HepG2 (cell line): ENCODE measurements around the gene CNTN4. TPM values are rescaled to one million over a fixed set of nuclear protein-coding genes. Genes with fewer than 3 reads are reported as not detected.

Source experiments
- ATAC-seq: fragments of 200-7000 bp; cut with Tn5 transposase; 3 replicates; pipeline ENCODE4 v1.9.1; 2020; ENCODE audit warnings: mild to moderate bottlenecking, moderate library complexity
- BruUV-seq: library from RNA; stranded (reverse); fragments of 400-500 nt; replicated peaks from 2 replicates; lab custom pipeline; 2021; lab: Mats Ljungman, UMichigan
- CTCF ChIA-PET: fragments of 300-600 bp; formaldehyde crosslinking; extraction: SDS; loops from one replicate; lab custom pipeline; 2021; ENCODE audit warnings: low total read pairs, inconsistent platforms, low intra/inter-chr PET ratio; lab: Yijun Ruan, JAX
- POLR2A ChIA-PET: fragments of 350-600 bp; sonication (Branson Sonifier 250); formaldehyde crosslinking; loops from one replicate; lab custom pipeline; 2020; ENCODE audit warnings: antibody characterized with exemption, inconsistent platforms; lab: Yijun Ruan, JAX
- DNase-seq: peaks from one replicate; pipeline ENCODE4 v3.0.0-alpha.2; 2015; ENCODE audit warnings: low spot score
- FAIRE-seq: peaks from 3 replicates; lab custom pipeline; 2011; peaks lifted over from hg19 to GRCh38; lab: Jason Lieb, UNC
- H2AFZ ChIP-seq: one replicate; pipeline ENCODE4 v1.6.1; 2011; ENCODE audit warnings: low read length, inconsistent platforms
- H3K27ac ChIP-seq: fragments of 300-600 bp; 3 replicates; pipeline ENCODE4 v1.8.0; 2011; ENCODE audit warnings: mixed run types, mild to moderate bottlenecking, mixed read lengths, low read length, inconsistent platforms; ENCODE audit not compliant: insufficient read depth; ENCODE audit errors: extremely low read length
- H3K27me3 ChIP-seq, 2 experiments: fragments of 200-600 bp in 1 of 2; 2 replicates in 1 of 2; 3 replicates in 1 of 2; pipeline versions ENCODE4 v1.6.0 to v1.8.0; 2011; ENCODE audit warnings: low read length in 2 of 2, mild to moderate bottlenecking in 2 of 2, moderate library complexity in 2 of 2, inconsistent platforms in 1 of 2; ENCODE audit not compliant: insufficient read depth in 2 of 2, control insufficient read depth in 1 of 2
- H3K36me3 ChIP-seq, 2 experiments: fragments of 200-600 bp in 1 of 2; replicated peaks in 1 of 2; 2 replicates in 1 of 2; 3 replicates in 1 of 2; pipeline versions ENCODE4 v1.5.1 to v1.8.0; 2011; ENCODE audit warnings: low read length in 2 of 2, inconsistent platforms in 1 of 2; ENCODE audit not compliant: insufficient read depth in 2 of 2, control insufficient read depth in 1 of 2
- H3K4me1 ChIP-seq: 2 replicates; pipeline ENCODE4 v1.5.1; 2012; ENCODE audit warnings: low read length, inconsistent platforms; ENCODE audit not compliant: insufficient read depth
- H3K4me2 ChIP-seq: 2 replicates; pipeline ENCODE4 v1.6.0; 2011; ENCODE audit warnings: low read depth, low read length, inconsistent platforms
- H3K4me3 ChIP-seq, 3 experiments: fragments of 200-600 bp in 1 of 3; sonication (generic), shearing (Covaris generic) in 1 of 3; replicated peaks in 1 of 3; 2 replicates each; pipeline ENCODE4 v1.5.1; 2011 to 2016; ENCODE audit warnings: low read length in 3 of 3, inconsistent platforms in 2 of 3, low read depth in 2 of 3, mild to moderate bottlenecking in 2 of 3, control low read depth in 1 of 3, mixed read lengths in 1 of 3; ENCODE audit not compliant: insufficient read depth in 1 of 3
- H3K79me2 ChIP-seq: one replicate; pipeline ENCODE4 v1.6.1; 2011; ENCODE audit warnings: low read length, inconsistent platforms; ENCODE audit not compliant: insufficient read depth
- H3K9ac ChIP-seq: 2 replicates; pipeline ENCODE4 v1.6.0; 2011; ENCODE audit warnings: mild to moderate bottlenecking, low read depth, low read length, inconsistent platforms; ENCODE audit not compliant: insufficient read depth
- H3K9me3 ChIP-seq: 2 replicates; pipeline ENCODE4 v1.5.1; 2012; ENCODE audit warnings: mild to moderate bottlenecking, low read length
- H4K20me1 ChIP-seq: 2 replicates; pipeline ENCODE4 v1.6.0; 2011; ENCODE audit warnings: inconsistent platforms, mild to moderate bottlenecking, low read length, moderate library complexity; ENCODE audit not compliant: insufficient read depth
- HCFC1 ChIP-seq: fragments of 150-350 bp; IDR thresholded peaks from 2 replicates; pipeline ENCODE4 v1.6.1; 2014; ENCODE audit warnings: low read depth, low read length
- ONECUT2 ChIP-seq: sonication (generic); formaldehyde crosslinking; IDR thresholded peaks from 2 replicates; pipeline ENCODE4 v1.4.0; 2020; ENCODE audit warnings: missing genetic modification reagents
- PRMT3 ChIP-seq: sonication (generic); formaldehyde crosslinking; IDR thresholded peaks from 2 replicates; pipeline ENCODE4 v1.8.1; 2022; ENCODE audit warnings: low read depth, mild to moderate bottlenecking, moderate library complexity, missing genetic modification reagents, borderline replicate concordance
- SP140L ChIP-seq: sonication (generic); formaldehyde crosslinking; IDR thresholded peaks from 2 replicates; pipeline ENCODE4 v1.4.0; 2020; ENCODE audit warnings: missing genetic modification reagents, borderline replicate concordance
- SP4 ChIP-seq: sonication (generic); formaldehyde crosslinking; IDR thresholded peaks from 2 replicates; pipeline ENCODE4 v1.8.1; 2023; ENCODE audit warnings: mild to moderate bottlenecking, missing genetic modification reagents
- ZNF263 ChIP-seq: sonication (generic); formaldehyde crosslinking; IDR thresholded peaks from 2 replicates; pipeline ENCODE4 v1.4.0; 2020; ENCODE audit warnings: missing genetic modification reagents
- ZNF383 ChIP-seq: sonication (generic); formaldehyde crosslinking; IDR thresholded peaks from 2 replicates; pipeline ENCODE4 v1.4.0; 2020; ENCODE audit warnings: missing genetic modification reagents, mild to moderate bottlenecking, borderline replicate concordance
- ZNF543 ChIP-seq: sonication (generic); formaldehyde crosslinking; IDR thresholded peaks from 2 replicates; pipeline ENCODE4 v1.4.0; 2020; ENCODE audit warnings: mild to moderate bottlenecking, missing genetic modification reagents
- ZNF546 ChIP-seq: sonication (generic); formaldehyde crosslinking; conservative IDR thresholded peaks from 2 replicates; pipeline ENCODE4 v1.8.1; 2023; ENCODE audit warnings: mild to moderate bottlenecking, missing genetic modification reagents
- WGBS: methylation state at CpG from one replicate; pipeline ENCODE4 v1.1.6; 2017; ENCODE audit warnings: low lambda C conversion rate; 5-methylcytosine and 5-hydroxymethylcytosine counted together
- in situ Hi-C: cut with HindIII; loops from 2 replicates; pipeline ENCODE4 v1.10.0; 2017; ENCODE audit warnings: low pct_unique_long_range_greater_than_20kb; ENCODE audit not compliant: extremely low pct_ligation_motif_present
- intact Hi-C: fragments of 100-400 bp; cut with micrococcal nuclease; formaldehyde crosslinking; loops from one replicate; pipeline ENCODE4 v1.10.0; 2022; ENCODE audit not compliant: unreplicated experiment
- polyA plus RNA-seq, 8 experiments: library from polyadenylated mRNA; depleted of rRNA in 3 of 8; stranded (reverse) in 7 of 8; unstranded in 1 of 8; fragments of >200 nt; fragmentation: Illumina TruSeq in 4 of 8; extraction: Trizol in 4 of 8; gene quantifications; 2 replicates each; pipeline versions ENCODE4 v1.2.1 to v1.2.3, GENCODE V29; 2011 to 2016; ENCODE audit warnings: low read depth in 4 of 8, missing spikeins in 1 of 8, mixed read lengths in 1 of 8; ENCODE audit not compliant: insufficient read depth in 1 of 8
- total RNA-seq, 5 experiments: library from RNA; depleted of rRNA; stranded (reverse); fragments of >200 nt; fragmentation: Illumina TruSeq; extraction: Trizol; gene quantifications; 2 replicates each; pipeline ENCODE4 v1.2.3, GENCODE V29; 2016; ENCODE audit warnings: low read depth in 1 of 5
- TF ChIP-seq, protein P1 (sequence below): sonication (generic); formaldehyde crosslinking; IDR thresholded peaks from 2 replicates; pipeline ENCODE4 v1.4.0; 2020; ENCODE audit warnings: mild to moderate bottlenecking, low read depth, missing genetic modification reagents
- TF ChIP-seq, protein P2 (sequence below): sonication (generic); formaldehyde crosslinking; IDR thresholded peaks from 2 replicates; pipeline ENCODE4 v1.4.0; 2020; ENCODE audit warnings: missing genetic modification reagents

CNTN4 gene
- total and polyA plus RNA-seq, 2 of the 13 experiments (the other 11 are each of a cell fraction or from before 2014, with no cell fraction given) = 0.01 to 0.13 TPM

DNA sequence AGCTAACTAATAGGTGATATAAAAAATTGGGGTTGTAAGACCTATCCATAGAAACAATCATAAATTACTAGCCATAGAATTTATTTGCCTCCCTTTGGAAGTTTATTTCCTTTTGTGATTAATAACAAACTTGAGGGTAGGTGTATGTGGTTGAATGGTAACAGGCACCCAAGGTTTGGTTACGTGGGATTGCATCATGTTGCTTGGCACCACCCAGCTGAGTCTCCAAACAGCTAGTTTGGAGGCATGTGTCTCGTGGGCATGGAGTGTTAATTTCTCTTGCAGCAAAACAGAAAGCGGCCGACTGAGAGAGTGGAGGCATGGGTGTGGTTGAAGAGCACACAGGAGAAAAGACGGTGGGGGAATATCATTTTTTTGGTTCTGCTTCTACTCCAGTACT, 441.4 kb downstream of the CNTN4 start:
- no peak for FAIRE-seq
- Histone ChIP-seq H3K9me3 (peaks cover 20% of the 10 kb centered on the region), H3K4me1 (no peaks in the 10 kb centered on the region), H3K27me3 (no peaks in the 10 kb centered on the region), H3K4me3 (no peak overlapping the region), H3K27ac (no peak overlapping the region), H3K79me2 (no peaks in the 10 kb centered on the region), H3K9ac (no peak overlapping the region), H3K4me2 (no peak overlapping the region), H3K36me3 (no peaks in the 10 kb centered on the region), H2AFZ (no peak overlapping the region), H4K20me1 (no peaks in the 10 kb centered on the region)
- ChIA-PET CTCF (no interaction called here), POLR2A (no interaction called here)
- WGBS = 17% methylated on average over 5 of the region's 5 CpGs
- ATAC-seq = no peak
- no peak for DNase-seq
- in situ Hi-C loops = no loop called here
- no peak for TF ChIP-seq SP4 (CRISPR knock-in tag)
- TF ChIP-seq ZNF263 (CRISPR knock-in tag) = no peak
- TF ChIP-seq ZNF383 (CRISPR knock-in tag) = no peak
- TF ChIP-seq, protein P1, sequence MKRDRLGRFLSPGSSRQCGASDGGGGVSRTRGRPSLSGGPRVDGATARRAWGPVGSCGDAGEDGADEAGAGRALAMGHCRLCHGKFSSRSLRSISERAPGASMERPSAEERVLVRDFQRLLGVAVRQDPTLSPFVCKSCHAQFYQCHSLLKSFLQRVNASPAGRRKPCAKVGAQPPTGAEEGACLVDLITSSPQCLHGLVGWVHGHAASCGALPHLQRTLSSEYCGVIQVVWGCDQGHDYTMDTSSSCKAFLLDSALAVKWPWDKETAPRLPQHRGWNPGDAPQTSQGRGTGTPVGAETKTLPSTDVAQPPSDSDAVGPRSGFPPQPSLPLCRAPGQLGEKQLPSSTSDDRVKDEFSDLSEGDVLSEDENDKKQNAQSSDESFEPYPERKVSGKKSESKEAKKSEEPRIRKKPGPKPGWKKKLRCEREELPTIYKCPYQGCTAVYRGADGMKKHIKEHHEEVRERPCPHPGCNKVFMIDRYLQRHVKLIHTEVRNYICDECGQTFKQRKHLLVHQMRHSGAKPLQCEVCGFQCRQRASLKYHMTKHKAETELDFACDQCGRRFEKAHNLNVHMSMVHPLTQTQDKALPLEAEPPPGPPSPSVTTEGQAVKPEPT (CRISPR knock-in tag) = no peak
- TF ChIP-seq ZNF543 (CRISPR knock-in tag) = no peak
- intact Hi-C loops = no loop called here
- no TSS peak for BruUV-seq

- in situ Hi-C loops = no loop called here
- FAIRE-seq (no peak), DNase-seq (no peak), ATAC-seq (no peak)
- Histone ChIP-seq H3K27ac (no peak overlapping the region), H3K4me2 (no peak overlapping the region), H4K20me1 (no peaks in the 10 kb centered on the region), H2AFZ (no peak overlapping the region), H3K4me3 (no peak overlapping the region), H3K27me3 (no peaks in the 10 kb centered on the region), H3K36me3 (no peaks in the 10 kb centered on the region), H3K4me1 (no peaks in the 10 kb centered on the region), H3K9ac (no peak overlapping the region), H3K79me2 (no peaks in the 10 kb centered on the region), H3K9me3 (peaks cover 16% of the 10 kb centered on the region)
- intact Hi-C loops = no loop called here
- POLR2A ChIA-PET = no interaction called here
- CTCF ChIA-PET = no interaction called here
- 2% methylated on average over 3 of the region's 3 CpGs for WGBS
- BruUV-seq = no TSS peak
- no peak for TF ChIP-seq ONECUT2
- TF ChIP-seq PRMT3 (CRISPR knock-in tag) = no peak
- no peak for TF ChIP-seq ZNF546 (CRISPR knock-in tag)
- TF ChIP-seq, protein P2, sequence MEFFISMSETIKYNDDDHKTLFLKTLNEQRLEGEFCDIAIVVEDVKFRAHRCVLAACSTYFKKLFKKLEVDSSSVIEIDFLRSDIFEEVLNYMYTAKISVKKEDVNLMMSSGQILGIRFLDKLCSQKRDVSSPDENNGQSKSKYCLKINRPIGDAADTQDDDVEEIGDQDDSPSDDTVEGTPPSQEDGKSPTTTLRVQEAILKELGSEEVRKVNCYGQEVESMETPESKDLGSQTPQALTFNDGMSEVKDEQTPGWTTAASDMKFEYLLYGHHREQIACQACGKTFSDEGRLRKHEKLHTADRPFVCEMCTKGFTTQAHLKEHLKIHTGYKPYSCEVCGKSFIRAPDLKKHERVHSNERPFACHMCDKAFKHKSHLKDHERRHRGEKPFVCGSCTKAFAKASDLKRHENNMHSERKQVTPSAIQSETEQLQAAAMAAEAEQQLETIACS (CRISPR knock-in tag) = no peak
- no peak for TF ChIP-seq SP140L (CRISPR knock-in tag)
- TF ChIP-seq HCFC1 = no peak
These were observed 444.6 kb downstream of the CNTN4 start for GRCh38 chr3:2543247-2543646.
